GM20000 (cell line): ENCODE measurements around the gene ARRDC2.
A peak's percentile ranks its signal among the peaks of the same experiment; 100 is the strongest.

Experiments
- DNase-seq: peaks from one replicate; pipeline ENCODE4 v3.0.0; 2012; ENCODE audit warnings: low spot score
- CTCF ChIP-seq: IDR thresholded peaks from 2 replicates; pipeline ENCODE4 v1.5.1; 2012; ENCODE audit warnings: mild to moderate bottlenecking, control low read depth; ENCODE audit errors: extremely low read depth, missing control alignments

Gene ARRDC2

GRCh38 chr19:18044825-18045304 is 36.9 kb downstream of the ARRDC2 start:
- TF ChIP-seq CTCF, result no peak
- DNase-seq, result peak; percentile 90

- TF ChIP-seq CTCF, result no peak
- DNase-seq, result no peak
Measured at GRCh38 chr19:18045307-18046050, 37.5 kb downstream of the ARRDC2 start.

GRCh38 chr19:18046059-18046718 is 38.2 kb downstream of the ARRDC2 start:
- TF ChIP-seq CTCF, result no peak
- DNase-seq, result no peak

GRCh38 chr19:18049385-18049784 is 41.4 kb downstream of the ARRDC2 start:
- no peak for TF ChIP-seq CTCF
- DNase-seq, result no peak

- no peak for TF ChIP-seq CTCF
- no peak for DNase-seq
Measured at GRCh38 chr19:18051887-18052286, 43.9 kb downstream of the ARRDC2 start.

GRCh38 chr19:18053576-18054219 is 45.7 kb downstream of the ARRDC2 start:
- DNase-seq, result no peak
- TF ChIP-seq CTCF, result no peak

- DNase-seq, result no peak
- TF ChIP-seq CTCF, result no peak
Measured at GRCh38 chr19:18055967-18056366, 48.0 kb downstream of the ARRDC2 start.
